ENCODE data around the gene KCNA2. TPM values are rescaled to one million over a fixed set of nuclear protein-coding genes. Genes with fewer than 3 reads are reported as not detected.

The KCNA2 gene
- total and polyA plus RNA-seq, 10 donors = 0.09 to 2.6 (median 1.2) TPM

- no peak for DNase-seq
- H3K36me3 ChIP-seq = no peaks in the 10 kb centered on the region
- 78 to 90% (median 79%) methylated on average over 7 of the region's 7 CpGs for WGBS, 5 donors
- H3K9me3 ChIP-seq = no peaks in the 10 kb centered on the region
- H3K27me3 ChIP-seq (replicated peaks in 1 of 7) = peaks cover 0 to 39% (median 0%) of the 10 kb centered on the region in 7 donors
- TF ChIP-seq CTCF (IDR thresholded peaks at IDR 0.05 in 8 of 11, conservative IDR thresholded peaks at IDR 0.05 in 3 of 11) = no peak
- TF ChIP-seq POLR2A (IDR thresholded peaks at IDR 0.05) = no peak
- TF ChIP-seq POLR2AphosphoS5 (IDR thresholded peaks at IDR 0.05) = no peak
- H3K4me1 ChIP-seq = no peaks in the 10 kb centered on the region
- intact Hi-C loops (cut with DNase I; ENCODE audit: low total_unique reads) = no loop called here
- no peak overlapping the region for H3K4me3 ChIP-seq
- no peak overlapping the region for H3K27ac ChIP-seq
These were observed 44.6 kb downstream of the KCNA2 start for GRCh38 chr1:110561596-110561995.

- WGBS, 5 donors = 41 to 53% (median 48%) methylated on average over 4 of the region's 4 CpGs
- H3K4me3 ChIP-seq = no peak overlapping the region
- H3K36me3 ChIP-seq = no peaks in the 10 kb centered on the region
- intact Hi-C loops (cut with DNase I; ENCODE audit: low total_unique reads) = loop anchor here (10.0 kb wide), 1 partner anchor 56 kb away; no protein-coding TSS in a partner anchor
- DNase-seq = no peak
- peaks cover 4 to 56% (median 20%) of the 10 kb centered on the region in 7 donors for H3K27me3 ChIP-seq (replicated peaks in 1 of 7)
- peaks cover 0 to 15% (median 11%) of the 10 kb centered on the region in 6 donors for H3K4me1 ChIP-seq
- H3K27ac ChIP-seq = no peak overlapping the region
- H3K9me3 ChIP-seq = no peaks in the 10 kb centered on the region
- TF ChIP-seq CTCF (IDR thresholded peaks at IDR 0.05 in 8 of 11, conservative IDR thresholded peaks at IDR 0.05 in 3 of 11) (no peak), POLR2AphosphoS5 (IDR thresholded peaks at IDR 0.05) (no peak), POLR2A (IDR thresholded peaks at IDR 0.05) (no peak)
These were observed 47.0 kb downstream of the KCNA2 start for GRCh38 chr1:110559157-110559556.

GRCh38 chr1:110557481-110557880 is 48.7 kb downstream of the KCNA2 start:
- peaks cover 4 to 66% (median 20%) of the 10 kb centered on the region in 7 donors for H3K27me3 ChIP-seq (replicated peaks in 1 of 7)
- no peak for TF ChIP-seq POLR2AphosphoS5 (IDR thresholded peaks at IDR 0.05)
- TF ChIP-seq CTCF (IDR thresholded peaks at IDR 0.05 in 8 of 11, conservative IDR thresholded peaks at IDR 0.05 in 3 of 11) = no peak
- no peak for TF ChIP-seq POLR2A (IDR thresholded peaks at IDR 0.05)
- DNase-seq = no peak
- no peak overlapping the region for H3K27ac ChIP-seq
- H3K9me3 ChIP-seq = no peaks in the 10 kb centered on the region
- intact Hi-C loops (cut with DNase I; ENCODE audit: low total_unique reads) = loop anchor here (10.0 kb wide), 1 partner anchor 57 kb away; no protein-coding TSS in a partner anchor
- H3K4me3 ChIP-seq = no peak overlapping the region
- H3K36me3 ChIP-seq = no peaks in the 10 kb centered on the region
- H3K4me1 ChIP-seq = peaks cover 0 to 15% (median 11%) of the 10 kb centered on the region in 6 donors
- WGBS, 5 donors = 53 to 89% (median 67%) methylated on average over 3 of the region's 3 CpGs

- intact Hi-C loops (cut with DNase I; ENCODE audit: low total_unique reads) = loop anchor here (10.0 kb wide), 1 partner anchor 58 kb away; no protein-coding TSS in a partner anchor
- Histone ChIP-seq H3K4me1 (peaks cover 0 to 15% (median 11%) of the 10 kb centered on the region in 6 donors), H3K36me3 (no peaks in the 10 kb centered on the region), H3K27ac (no peak overlapping the region), H3K4me3 (no peak overlapping the region), H3K27me3 (replicated peaks in 1 of 7) (peaks cover 4 to 76% (median 20%) of the 10 kb centered on the region in 7 donors), H3K9me3 (no peaks in the 10 kb centered on the region)
- no peak for DNase-seq
- WGBS, 5 donors = 52 to 69% (median 60%) methylated on average over 3 to 5 of the region's 5 CpGs
- TF ChIP-seq POLR2A (IDR thresholded peaks at IDR 0.05) = no peak
- no peak for TF ChIP-seq POLR2AphosphoS5 (IDR thresholded peaks at IDR 0.05)
- no peak for TF ChIP-seq CTCF (IDR thresholded peaks at IDR 0.05 in 8 of 11, conservative IDR thresholded peaks at IDR 0.05 in 3 of 11)
These were observed 49.7 kb downstream of the KCNA2 start for GRCh38 chr1:110556471-110556807.
